B cell (primary cell): ENCODE results near the gene NEO1. TPM values are rescaled to one million over a fixed set of nuclear protein-coding genes. Genes with fewer than 3 reads are reported as not detected.

Experiments
- ATAC-seq: fragments of 200-7000 bp; cut with Tn5 transposase; one replicate; pipeline ENCODE4 v1.10.0; 2021; ENCODE audit warnings: low read depth, mild to moderate bottlenecking, moderate number of reproducible peaks, moderate library complexity
- CTCF ChIA-PET: fragments of 350-600 bp; sonication (Branson Sonifier 250); formaldehyde crosslinking; loops from one replicate; lab custom pipeline; 2021; ENCODE audit warnings: antibody characterized with exemption, inconsistent platforms; lab: Charles Lee
- POLR2A ChIA-PET: fragments of 350-600 bp; sonication (Branson Sonifier 250); formaldehyde crosslinking; loops from one replicate; lab custom pipeline; 2021; ENCODE audit warnings: antibody characterized with exemption; lab: Charles Lee
- DNase-seq: peaks from one replicate; pipeline ENCODE4 v3.0.0; 2013
- H2AFZ ChIP-seq: 2 replicates; pipeline ENCODE4 v1.6.1; 2012; ENCODE audit warnings: mild to moderate bottlenecking, low read depth, low read length; ENCODE audit not compliant: insufficient read depth, poor library complexity, severe bottlenecking
- H3K27ac ChIP-seq, 2 donors: 1 replicate in 1 of 2; 2 replicates in 1 of 2; pipeline ENCODE4 v1.5.1; 2012 to 2013; ENCODE audit warnings: low read length in 2 of 2, mild to moderate bottlenecking in 2 of 2, moderate library complexity in 1 of 2
- H3K27me3 ChIP-seq, 4 experiments: fragments of 200-600 bp in 1 of 4; sonication (generic) in 1 of 4; replicated peaks in 1 of 4; 1 replicate in 2 of 4; 2 replicates in 2 of 4; pipeline versions ENCODE4 v1.6.1 to v1.7.0; 2013 to 2016; ENCODE audit warnings: low read length in 3 of 4, mild to moderate bottlenecking in 2 of 4, mixed read lengths in 1 of 4, moderate library complexity in 1 of 4; ENCODE audit not compliant: insufficient read depth in 4 of 4, control insufficient read depth in 3 of 4; ENCODE audit errors: control extremely low read depth in 1 of 4
- H3K36me3 ChIP-seq, 2 experiments: replicated peaks in 1 of 2; 1 replicate in 1 of 2; 2 replicates in 1 of 2; pipeline versions ENCODE4 v1.6.1 to v1.7.1; 2013; ENCODE audit warnings: low read length in 1 of 2; ENCODE audit not compliant: insufficient read depth in 2 of 2, control insufficient read depth in 1 of 2; ENCODE audit errors: control extremely low read depth in 1 of 2, extremely low read depth in 1 of 2
- H3K4me1 ChIP-seq, 2 donors: fragments of 200-600 bp in 1 of 2; sonication (generic) in 1 of 2; 1 replicate in 1 of 2; 2 replicates in 1 of 2; pipeline versions ENCODE4 v1.5.1 to v1.6.1; 2013 to 2017; ENCODE audit warnings: low read length in 2 of 2; ENCODE audit not compliant: control insufficient read depth in 2 of 2, insufficient read depth in 2 of 2
- H3K4me2 ChIP-seq: replicated peaks from 2 replicates; pipeline ENCODE3; 2012; ENCODE audit warnings: mild to moderate bottlenecking, low read depth, low read length; ENCODE audit not compliant: poor library complexity, severe bottlenecking
- H3K4me3 ChIP-seq, 5 experiments: fragments of 200-600 bp in 1 of 5; sonication (generic) in 1 of 5; 1 replicate in 3 of 5; 2 replicates in 2 of 5; pipeline versions ENCODE4 v1.5.1 to v1.7.0; 2011 to 2016; ENCODE audit warnings: low read length in 4 of 5, mild to moderate bottlenecking in 4 of 5, low read depth in 2 of 5, control low read depth in 1 of 5, moderate library complexity in 1 of 5; ENCODE audit not compliant: insufficient read depth in 1 of 5; ENCODE audit errors: control extremely low read depth in 1 of 5, extremely low read depth in 1 of 5
- H3K79me2 ChIP-seq: fragments of 200-600 bp; sonication (generic); one replicate; pipeline ENCODE4 v1.6.0; 2016; ENCODE audit warnings: low read length; ENCODE audit not compliant: control insufficient read depth, insufficient read depth
- H3K9ac ChIP-seq: fragments of 200-600 bp; sonication (generic); 2 replicates; pipeline ENCODE4 v1.6.1; 2017; ENCODE audit warnings: mild to moderate bottlenecking, low read length, moderate library complexity
- H3K9me3 ChIP-seq, 3 donors: one replicate each; pipeline versions ENCODE4 v1.6.1 to v1.7.1; 2013; ENCODE audit warnings: low read length in 2 of 3; ENCODE audit not compliant: control insufficient read depth in 2 of 3, insufficient read depth in 1 of 3; ENCODE audit errors: control extremely low read depth in 1 of 3
- H4K20me1 ChIP-seq: 2 replicates; pipeline ENCODE4 v1.6.0; 2012; ENCODE audit warnings: mild to moderate bottlenecking, low read length; ENCODE audit not compliant: insufficient read depth, control insufficient read depth, poor library complexity, severe bottlenecking
- H3K27ac Mint-ChIP-seq: one replicate; pipeline ENCODE4 v1.8.0; 2021; ENCODE audit warnings: mixed read lengths
- H3K27me3 Mint-ChIP-seq: one replicate; pipeline ENCODE4 v1.8.0; 2021; ENCODE audit warnings: mixed read lengths
- H3K4me1 Mint-ChIP-seq: one replicate; pipeline ENCODE4 v1.8.0; 2021; ENCODE audit warnings: mixed read lengths
- H3K4me3 Mint-ChIP-seq: one replicate; pipeline ENCODE4 v1.8.0; 2021; ENCODE audit warnings: mixed read lengths
- H3K9me3 Mint-ChIP-seq: one replicate; pipeline ENCODE4 v1.8.0; 2022; ENCODE audit warnings: mixed read lengths; ENCODE audit not compliant: insufficient read depth
- CTCF ChIP-seq: fragments of 200-600 bp; IDR thresholded peaks from one replicate; pipeline ENCODE4 v1.8.0; 2022; ENCODE audit warnings: antibody characterized with exemption, mild to moderate bottlenecking
- EZH2 ChIP-seq: IDR thresholded peaks from 2 replicates; pipeline ENCODE4 v1.6.1; 2012; ENCODE audit warnings: borderline replicate concordance, low read depth, mild to moderate bottlenecking, moderate library complexity, low read length; ENCODE audit not compliant: insufficient read depth, poor library complexity, severe bottlenecking
- WGBS: methylation state at CpG from one replicate; pipeline ENCODE4 v1.1.5; 2013; ENCODE audit warnings: missing lambda C conversion rate; ENCODE audit not compliant: insufficient coverage; 5-methylcytosine and 5-hydroxymethylcytosine counted together
- intact Hi-C: fragments of 100-400 bp; cut with micrococcal nuclease; formaldehyde crosslinking; loops from one replicate; pipeline ENCODE4 v1.10.0; 2022
- polyA plus RNA-seq: library from polyadenylated mRNA; depleted of rRNA; stranded (reverse); fragments of >200 nt; gene quantifications from 2 replicates; pipeline ENCODE4 v1.2.3, GENCODE V29; 2012
- total RNA-seq, 2 donors: library from RNA; stranded (reverse); fragments of 120-200 nt in 1 of 2; gene quantifications; 1 replicate in 1 of 2; 2 replicates in 1 of 2; pipeline versions ENCODE4 v1.2.3 to v1.2.4, GENCODE V29; 2013 to 2022

NEO1 gene
- total and polyA plus RNA-seq, 2 donors (not counting 1 experiment from before 2014, with no cell fraction given): 1.3 to 3.9 TPM

- no peaks in the 10 kb centered on the region for H3K79me2 ChIP-seq
- ChIA-PET POLR2A (no interaction called here), CTCF (no interaction called here)
- no peaks in the 10 kb centered on the region for H3K4me1 ChIP-seq
- H4K20me1 ChIP-seq: no peaks in the 10 kb centered on the region
- Mint-ChIP-seq H3K27me3 (peaks cover 1% of the 10 kb centered on the region), H3K4me1 (no peaks in the 10 kb centered on the region), H3K9me3 (no peaks in the 10 kb centered on the region), H3K4me3 (no peak overlapping the region), H3K27ac (no peak overlapping the region)
- H3K4me3 ChIP-seq: no peak overlapping the region
- H3K36me3 ChIP-seq: no peaks in the 10 kb centered on the region
- H3K27me3 ChIP-seq: peaks cover 0 to 3% (median 0%) of the 10 kb centered on the region in 4 experiments
- DNase-seq (no peak), ATAC-seq (no peak)
- H3K27ac ChIP-seq: no peak overlapping the region
- no peak overlapping the region for H3K9ac ChIP-seq
- H3K9me3 ChIP-seq: no peaks in the 10 kb centered on the region
- TF ChIP-seq CTCF (no peak), EZH2 (no peak)
- H2AFZ ChIP-seq: no peak overlapping the region
- intact Hi-C loops: no loop called here
- WGBS: 93% methylated on average over 3 of the region's 5 CpGs
- H3K4me2 ChIP-seq: no peak overlapping the region
Measured at GRCh38 chr15:73331501-73331900, 279.2 kb downstream of the NEO1 start.

GRCh38 chr15:73331991-73332925 lies 280.0 kb downstream of the NEO1 start:
- Mint-ChIP-seq H3K9me3 (no peaks in the 10 kb centered on the region), H3K27me3 (peaks cover 4% of the 10 kb centered on the region), H3K4me3 (no peak overlapping the region), H3K27ac (no peak overlapping the region), H3K4me1 (no peaks in the 10 kb centered on the region)
- H3K4me3 ChIP-seq: no peak overlapping the region
- H3K27ac ChIP-seq: no peak overlapping the region
- ChIA-PET CTCF (no interaction called here), POLR2A (no interaction called here)
- H3K4me2 ChIP-seq: no peak overlapping the region
- H3K79me2 ChIP-seq: no peaks in the 10 kb centered on the region
- no peaks in the 10 kb centered on the region for H3K36me3 ChIP-seq
- WGBS: 85% methylated on average over 18 of the region's 19 CpGs
- ATAC-seq (no peak), DNase-seq (no peak)
- H3K9ac ChIP-seq: no peak overlapping the region
- H3K4me1 ChIP-seq: no peaks in the 10 kb centered on the region
- H4K20me1 ChIP-seq: no peaks in the 10 kb centered on the region
- no peaks in the 10 kb centered on the region for H3K9me3 ChIP-seq
- intact Hi-C loops: no loop called here
- no peak for TF ChIP-seq EZH2
- TF ChIP-seq CTCF: no peak
- peaks cover 0 to 3% (median 0%) of the 10 kb centered on the region in 4 experiments for H3K27me3 ChIP-seq
- H2AFZ ChIP-seq: no peak overlapping the region
